AG04450 (cell line): ENCODE data around the gene ACAT1. TPM values are rescaled to one million over a fixed set of nuclear protein-coding genes. Genes with fewer than 3 reads are reported as not detected.

Source experiments
- CTCF ChIA-PET: fragments of 300-600, 350-600 bp; formaldehyde crosslinking; extraction: SDS; loops from one replicate; lab custom pipeline; 2022; ENCODE audit warnings: antibody characterized with exemption, inconsistent platforms; lab: Charles Lee
- POLR2A ChIA-PET: fragments of 350-600 bp; formaldehyde crosslinking; extraction: SDS; loops from one replicate; lab custom pipeline; 2021; ENCODE audit warnings: antibody characterized with exemption, inconsistent platforms; lab: Yijun Ruan, JAX
- DNase-seq: peaks from one replicate; pipeline ENCODE4 v3.0.0-alpha.2; 2011; ENCODE audit warnings: low read depth, low spot score
- H3K27ac ChIP-seq: one replicate; pipeline ENCODE4 v1.5.1; 2012; ENCODE audit warnings: low read depth, low read length, control low read depth
- H3K27me3 ChIP-seq: one replicate; pipeline ENCODE4 v1.6.0; 2012; ENCODE audit warnings: low read length; ENCODE audit not compliant: control insufficient read depth, insufficient read depth
- H3K4me3 ChIP-seq: 2 replicates; pipeline ENCODE4 v1.5.1; 2011; ENCODE audit warnings: mild to moderate bottlenecking, low read depth, low read length, control low read depth
- H3K9me3 ChIP-seq: 2 replicates; pipeline ENCODE4 v1.5.1; 2012; ENCODE audit warnings: low read length; ENCODE audit not compliant: control insufficient read depth, insufficient read depth
- polyA plus RNA-seq: library from polyadenylated mRNA; depleted of rRNA; stranded (reverse); fragments of >200 nt; gene quantifications from 2 replicates; pipeline ENCODE4 v1.2.3, GENCODE V29; 2011
- TF ChIP-seq, protein P1 (sequence below): IDR thresholded peaks from 2 replicates; pipeline ENCODE4 v1.5.1; 2011; ENCODE audit warnings: low read depth, low read length, control low read depth, inconsistent platforms

ACAT1 gene
- polyA plus RNA-seq, 1 experiment, result 120 TPM

DNA sequence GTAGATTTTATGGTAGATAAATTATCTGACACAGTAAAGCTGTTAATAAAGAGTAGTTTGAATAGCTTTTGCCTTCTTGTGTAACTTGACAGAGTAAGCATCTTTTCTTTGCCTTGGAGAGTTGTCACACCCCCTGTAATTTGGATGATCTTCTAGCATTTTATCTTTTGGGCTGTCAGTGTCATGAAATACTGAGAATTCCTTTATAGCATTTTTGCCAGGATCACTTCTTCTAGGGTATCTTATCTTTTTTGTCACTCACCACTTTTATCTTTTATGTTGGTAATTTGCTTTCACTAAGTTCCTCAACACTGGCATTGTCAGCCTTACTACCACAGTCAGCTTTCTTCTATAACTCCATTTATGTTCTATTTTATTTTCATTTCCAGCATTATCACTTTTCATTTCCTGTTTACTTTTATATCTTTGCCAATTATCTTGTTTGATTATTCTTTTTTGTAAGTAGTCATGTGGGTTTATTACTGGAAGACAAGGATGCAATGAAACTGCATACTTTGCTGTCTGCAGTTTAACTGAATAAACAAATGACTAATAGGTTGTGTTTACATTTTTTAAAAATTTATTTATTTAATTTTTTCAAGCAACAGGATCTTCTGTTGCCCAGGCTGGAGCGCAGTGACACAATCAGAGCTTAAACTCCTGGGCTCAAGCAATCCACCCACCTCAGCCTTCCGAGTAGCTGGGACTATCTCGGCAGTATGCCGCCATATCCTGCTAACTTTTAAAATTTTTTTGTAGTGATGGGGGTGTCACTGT is 28.1 kb upstream of the ACAT1 start:
- ChIA-PET POLR2A (interaction anchor here (1.8 kb wide), 1 partner anchor 85 kb away, joined by 5 read pairs; the partner anchor contains the start of gene CUL5), CTCF (interaction anchor here (0.9 to 1.9 kb wide), 4 partner anchors 16 to 84 kb away, joined by 3 to 9 read pairs (median 4); partner anchors contain the start of gene CUL5)
- H3K9me3 ChIP-seq, result no peaks in the 10 kb centered on the region
- TF ChIP-seq, protein P1, sequence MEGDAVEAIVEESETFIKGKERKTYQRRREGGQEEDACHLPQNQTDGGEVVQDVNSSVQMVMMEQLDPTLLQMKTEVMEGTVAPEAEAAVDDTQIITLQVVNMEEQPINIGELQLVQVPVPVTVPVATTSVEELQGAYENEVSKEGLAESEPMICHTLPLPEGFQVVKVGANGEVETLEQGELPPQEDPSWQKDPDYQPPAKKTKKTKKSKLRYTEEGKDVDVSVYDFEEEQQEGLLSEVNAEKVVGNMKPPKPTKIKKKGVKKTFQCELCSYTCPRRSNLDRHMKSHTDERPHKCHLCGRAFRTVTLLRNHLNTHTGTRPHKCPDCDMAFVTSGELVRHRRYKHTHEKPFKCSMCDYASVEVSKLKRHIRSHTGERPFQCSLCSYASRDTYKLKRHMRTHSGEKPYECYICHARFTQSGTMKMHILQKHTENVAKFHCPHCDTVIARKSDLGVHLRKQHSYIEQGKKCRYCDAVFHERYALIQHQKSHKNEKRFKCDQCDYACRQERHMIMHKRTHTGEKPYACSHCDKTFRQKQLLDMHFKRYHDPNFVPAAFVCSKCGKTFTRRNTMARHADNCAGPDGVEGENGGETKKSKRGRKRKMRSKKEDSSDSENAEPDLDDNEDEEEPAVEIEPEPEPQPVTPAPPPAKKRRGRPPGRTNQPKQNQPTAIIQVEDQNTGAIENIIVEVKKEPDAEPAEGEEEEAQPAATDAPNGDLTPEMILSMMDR, result no peak
- H3K4me3 ChIP-seq, result no peak overlapping the region
- H3K27me3 ChIP-seq, result no peaks in the 10 kb centered on the region
- no peak overlapping the region for H3K27ac ChIP-seq
- DNase-seq, result peak; percentile 53

DNA sequence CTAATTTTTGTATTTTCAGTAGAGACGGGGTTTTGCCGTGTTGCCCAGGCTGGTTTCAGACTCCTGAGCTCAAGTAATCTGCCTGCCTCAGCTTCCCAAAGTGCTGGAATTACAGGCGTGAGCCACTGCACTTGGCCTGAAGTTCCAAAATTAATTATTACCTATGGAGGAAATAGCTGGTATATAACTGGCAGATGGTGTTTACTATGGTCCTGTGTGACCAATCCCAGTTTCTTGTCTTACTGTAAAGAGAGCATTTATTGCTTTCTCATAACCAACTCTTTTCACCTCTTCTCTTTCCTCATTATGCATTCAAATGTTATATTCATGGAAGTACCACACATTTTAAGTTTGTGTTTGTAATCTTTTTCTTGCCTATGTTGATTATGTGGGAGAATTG is 24.2 kb upstream of the ACAT1 start:
- H3K27ac ChIP-seq, result no peak overlapping the region
- no peaks in the 10 kb centered on the region for H3K9me3 ChIP-seq
- CTCF ChIA-PET, result no interaction called here
- no peaks in the 10 kb centered on the region for H3K27me3 ChIP-seq
- no peak overlapping the region for H3K4me3 ChIP-seq
- DNase-seq, result no peak
- POLR2A ChIA-PET, result no interaction called here
- TF ChIP-seq, protein P1, result no peak

DNA sequence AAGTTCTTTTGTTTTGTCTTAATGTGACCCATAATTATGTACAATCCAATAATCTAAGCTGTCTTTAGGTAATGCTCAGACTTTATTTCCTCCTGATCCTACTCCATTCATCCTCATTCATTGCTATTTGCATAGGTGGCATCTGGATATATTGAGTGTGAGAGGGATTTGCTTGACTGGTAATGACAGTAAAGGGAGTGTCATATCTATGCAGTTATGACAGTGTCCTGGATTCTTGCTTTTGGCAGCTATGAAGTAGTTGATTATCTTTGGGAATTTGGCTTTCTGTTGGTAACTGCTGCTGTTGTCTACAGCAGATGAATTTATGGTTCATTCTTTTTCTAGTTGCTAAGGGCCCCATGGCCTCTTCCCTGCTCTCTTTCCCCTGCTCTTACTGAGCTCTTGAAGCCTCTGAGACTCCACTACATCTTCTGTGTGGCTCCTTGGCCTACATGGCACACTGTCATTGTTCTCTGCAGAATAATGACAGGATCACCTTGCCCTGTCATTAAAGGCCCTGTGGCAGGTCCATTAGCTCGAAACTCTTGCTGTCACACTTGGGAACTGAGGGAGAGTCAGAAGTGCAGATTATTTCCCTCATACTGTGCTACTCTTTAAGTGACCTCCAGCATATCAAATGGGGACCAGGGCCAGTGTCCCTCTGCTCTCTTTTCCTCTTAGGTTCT is 20.1 kb upstream of the ACAT1 start:
- Histone ChIP-seq H3K27ac (no peak overlapping the region), H3K9me3 (no peaks in the 10 kb centered on the region), H3K4me3 (no peak overlapping the region), H3K27me3 (no peaks in the 10 kb centered on the region)
- TF ChIP-seq, protein P1, result no peak
- ChIA-PET CTCF (interaction anchor here (1.1 kb wide), 1 partner anchor 92 kb away, joined by 7 read pairs; no protein-coding TSS in a partner anchor), POLR2A (interaction anchor here (0.6 kb wide), 1 partner anchor 149 kb away, joined by 5 read pairs; no protein-coding TSS in a partner anchor)
- DNase-seq, result no peak

DNA sequence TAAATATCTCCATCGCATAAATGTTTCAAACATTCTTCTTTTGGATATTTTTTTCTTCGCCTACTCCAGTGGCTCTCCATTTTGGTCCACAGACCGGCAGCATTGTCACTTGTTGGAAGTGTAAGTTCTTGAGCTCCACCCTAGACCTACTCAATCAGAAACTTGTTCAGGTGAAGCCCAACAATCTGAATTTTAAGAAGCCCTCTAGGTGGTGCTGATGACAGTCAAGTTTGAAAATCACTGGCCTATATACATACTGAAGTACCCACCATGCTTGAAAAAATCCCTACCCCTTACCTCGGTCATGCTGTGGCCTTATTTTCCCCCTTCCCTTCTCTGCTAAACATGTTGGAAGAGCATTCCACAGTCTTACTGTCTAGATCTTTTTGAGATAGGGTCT is 10.2 kb upstream of the ACAT1 start:
- Histone ChIP-seq H3K9me3 (no peaks in the 10 kb centered on the region), H3K27ac (no peak overlapping the region), H3K27me3 (no peaks in the 10 kb centered on the region), H3K4me3 (no peak overlapping the region)
- DNase-seq, result no peak
- CTCF ChIA-PET, result interaction anchor here (2.2 kb wide), 1 partner anchor 102 kb away, joined by 5 read pairs; the partner anchor contains the start of gene CUL5
- TF ChIP-seq, protein P1, result no peak
- POLR2A ChIA-PET, result no interaction called here

DNA sequence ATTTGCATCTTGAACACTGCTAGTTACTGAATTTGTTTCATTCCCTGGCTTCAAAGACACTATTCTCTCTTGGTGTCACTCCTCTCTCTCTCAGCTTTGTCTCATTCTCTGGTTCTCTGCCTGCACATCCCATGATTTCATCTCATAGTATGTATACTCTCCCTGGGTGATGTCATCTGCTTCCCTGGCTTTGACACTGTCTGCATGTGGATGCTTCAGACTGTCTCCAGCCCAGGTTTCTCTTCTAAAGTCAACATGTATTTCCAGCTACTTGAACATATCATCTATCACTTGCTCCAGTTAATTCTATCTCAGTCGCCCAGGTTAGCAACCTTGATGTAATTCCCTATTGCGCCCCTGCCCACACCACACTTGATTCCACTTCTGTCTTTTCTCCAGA is 9.3 kb upstream of the ACAT1 start:
- DNase-seq, result no peak
- TF ChIP-seq, protein P1, result no peak
- Histone ChIP-seq H3K27me3 (no peaks in the 10 kb centered on the region), H3K27ac (no peak overlapping the region), H3K4me3 (no peak overlapping the region), H3K9me3 (no peaks in the 10 kb centered on the region)
- POLR2A ChIA-PET, result no interaction called here
- CTCF ChIA-PET, result interaction anchor here (0.7 to 2.2 kb wide), 3 partner anchors 13 to 537 kb away, joined by 3 to 6 read pairs (median 5); partner anchors contain the start of gene CUL5
